Measurements from ENCODE around the gene C1orf116. TPM values are rescaled to one million over a fixed set of nuclear protein-coding genes. Genes with fewer than 3 reads are reported as not detected.

The C1orf116 gene
- polyA plus RNA-seq (ENCODE audit: insufficient read length): 0.08 TPM

DNA sequence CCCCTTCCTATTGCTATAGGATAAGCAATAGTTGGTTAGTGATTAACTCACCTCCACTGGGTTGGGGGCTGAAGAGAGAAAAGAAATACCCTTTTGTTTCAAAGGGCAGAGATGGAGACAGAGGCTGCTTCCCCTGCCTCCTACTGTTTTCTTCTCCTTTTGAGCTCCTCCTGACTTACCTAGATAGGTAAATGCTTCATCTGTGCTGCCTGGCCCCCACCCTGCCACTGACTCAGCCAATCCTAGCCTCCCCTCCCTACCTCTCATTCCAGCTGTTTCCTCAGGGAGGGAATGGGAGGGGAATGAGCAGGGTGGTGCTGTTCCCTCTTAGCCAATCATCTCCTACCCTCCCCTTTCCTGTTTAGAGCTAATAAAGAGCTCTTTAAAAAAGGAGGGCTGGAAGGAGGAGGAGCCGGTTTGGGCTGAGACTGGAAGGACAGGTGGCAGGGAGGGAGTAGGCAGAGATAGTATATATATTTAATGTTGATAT lies at the start of gene C1orf116:
Gene C1orf116, minus strand, starts transcription at position 229 of the 490 bp plus-strand sequence. CDS start 5,158 bp downstream, outside the sequence.
- no peak for DNase-seq (ENCODE audit: low read depth)

GRCh38 chr1:207081806-207082205 lies 49.2 kb upstream of the C1orf116 start:
- DNase-seq (ENCODE audit: low read depth): no peak

DNA sequence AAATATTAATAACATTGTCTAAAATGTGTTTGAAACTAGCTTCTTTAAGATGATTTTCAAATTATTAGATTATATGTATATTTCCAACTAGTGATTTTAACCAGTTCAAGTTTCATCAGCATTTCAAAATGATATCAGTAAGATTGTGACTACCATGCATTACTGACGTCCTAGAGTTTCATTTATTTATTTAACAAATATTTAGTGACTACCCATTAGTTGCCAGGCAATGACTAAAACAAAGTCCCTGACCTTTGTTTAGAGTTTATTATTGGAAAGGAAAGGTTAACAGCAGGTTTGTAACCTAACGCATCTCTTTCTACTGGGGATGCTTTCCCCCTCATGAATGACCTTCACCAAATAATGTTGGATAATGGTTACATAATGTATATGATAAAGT lies 48.5 kb upstream of the C1orf116 start:
- DNase-seq (ENCODE audit: low read depth): no peak

GRCh38 chr1:207079706-207080241 lies 47.2 kb upstream of the C1orf116 start:
- no peak for DNase-seq (ENCODE audit: low read depth)

DNA sequence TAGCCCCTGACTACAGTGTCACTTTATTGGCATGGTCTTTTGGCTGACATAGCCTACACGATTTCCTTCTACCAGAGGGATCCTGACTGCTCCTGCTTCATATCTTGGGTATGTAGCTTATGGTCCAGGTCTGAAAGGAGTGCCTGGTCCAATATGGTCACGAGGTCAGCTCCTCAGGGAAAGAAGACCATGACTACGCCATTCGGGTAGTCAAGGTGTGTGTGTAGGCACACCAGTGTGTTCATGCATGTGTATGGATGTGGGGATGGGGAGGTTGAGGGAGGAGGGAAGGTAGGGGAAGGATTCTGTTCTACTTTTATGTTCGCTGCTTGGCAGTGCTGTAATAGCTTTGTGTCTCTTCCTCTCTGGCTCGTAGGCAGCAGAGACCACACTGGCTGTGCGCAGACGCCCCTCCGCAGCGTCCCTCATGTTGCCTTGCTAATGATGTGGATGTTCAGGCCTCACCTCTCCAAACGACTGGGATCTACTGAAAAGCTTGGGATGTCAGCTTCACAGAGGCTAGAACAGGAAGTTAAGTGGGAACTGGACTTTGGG lies 46.1 kb upstream of the C1orf116 start:
- no peak for DNase-seq (ENCODE audit: low read depth)

DNA sequence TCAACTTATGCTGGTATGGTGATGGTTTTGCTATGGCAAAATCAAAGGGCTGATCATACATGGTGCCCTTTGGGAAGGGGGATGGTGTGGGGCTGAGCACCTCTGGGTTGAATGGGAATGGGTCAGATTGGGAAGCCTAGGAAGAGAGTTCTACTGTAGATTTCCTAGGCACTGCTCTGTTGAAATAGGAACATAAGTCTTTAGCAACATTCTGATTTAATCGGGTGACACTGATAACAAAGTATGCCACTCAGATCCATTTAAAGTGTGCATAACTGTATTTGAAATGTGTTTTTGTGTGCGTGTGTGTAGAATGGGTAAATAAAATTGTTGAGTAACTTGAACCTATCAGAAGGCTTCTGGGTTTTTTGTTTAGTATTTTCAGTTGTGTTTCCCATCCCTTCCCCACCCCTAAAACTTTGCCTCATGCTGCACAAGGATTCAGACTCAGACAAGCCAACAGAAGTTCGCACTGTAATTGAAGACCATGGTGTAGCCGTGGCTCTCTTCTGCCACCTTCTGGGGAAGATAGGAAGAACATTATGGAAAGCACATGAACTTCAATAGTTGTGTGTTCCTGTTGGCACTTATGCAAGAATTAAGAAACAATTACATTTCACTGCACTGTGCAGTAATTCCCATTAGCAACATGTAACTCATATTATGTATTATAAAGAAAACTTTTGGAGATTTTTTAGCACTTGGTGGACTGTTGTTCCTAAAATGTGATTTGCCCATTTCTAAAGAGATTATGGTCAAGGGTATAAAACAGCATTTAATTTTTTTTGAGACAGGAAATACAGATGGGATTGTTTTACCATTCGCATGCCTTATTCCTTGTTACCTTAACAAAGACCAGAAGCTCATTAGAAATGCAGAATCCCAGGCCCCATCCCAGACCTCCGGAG lies 45.2 kb upstream of the C1orf116 start:
- DNase-seq (ENCODE audit: low read depth): peak; percentile 57

- no peak for DNase-seq (ENCODE audit: low read depth)
Observed at GRCh38 chr1:207077012-207077411, 44.5 kb upstream of the C1orf116 start.

DNA sequence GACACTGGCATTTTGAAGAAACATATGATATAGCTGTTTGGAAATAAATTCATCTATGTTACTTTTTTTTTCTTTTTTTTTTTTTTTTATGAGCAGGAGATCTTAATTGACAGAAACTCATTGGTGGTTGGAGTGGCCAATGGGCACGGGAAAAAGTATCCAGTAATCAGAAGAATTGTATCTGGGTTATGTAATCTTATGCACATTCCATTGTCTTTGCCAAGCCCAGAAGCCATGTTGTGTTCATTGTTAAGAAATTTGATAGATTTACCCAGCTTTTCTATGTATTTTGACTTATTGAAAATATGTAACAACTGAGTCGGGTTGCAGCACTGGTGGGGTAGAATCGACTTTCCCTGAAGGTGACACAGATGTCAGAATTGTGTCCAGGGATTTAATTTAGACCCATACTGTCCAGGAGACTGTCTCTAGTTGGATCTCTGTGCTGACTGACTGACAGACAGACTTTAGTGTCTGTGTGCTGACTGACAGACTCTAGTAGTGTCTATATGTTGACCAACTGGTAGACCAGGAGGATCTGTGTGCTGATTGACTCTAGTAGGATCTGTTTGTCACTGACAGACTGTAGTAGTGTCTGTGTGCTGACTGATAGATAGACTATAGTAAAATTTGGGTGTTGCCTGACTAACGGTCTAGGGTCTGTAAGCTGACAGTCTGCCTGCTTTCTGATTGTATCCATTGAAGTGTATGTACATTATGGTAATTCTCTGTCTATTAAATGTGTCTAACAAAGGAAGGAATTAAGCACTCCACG lies 43.8 kb upstream of the C1orf116 start:
- DNase-seq (ENCODE audit: low read depth): no peak

GRCh38 chr1:207073906-207074820 lies 41.6 kb upstream of the C1orf116 start:
- DNase-seq (ENCODE audit: low read depth): no peak

GRCh38 chr1:207072233-207072632 lies 39.7 kb upstream of the C1orf116 start:
- DNase-seq (ENCODE audit: low read depth): no peak

GRCh38 chr1:207071426-207071825 lies 38.9 kb upstream of the C1orf116 start:
- no peak for DNase-seq (ENCODE audit: low read depth)

DNA sequence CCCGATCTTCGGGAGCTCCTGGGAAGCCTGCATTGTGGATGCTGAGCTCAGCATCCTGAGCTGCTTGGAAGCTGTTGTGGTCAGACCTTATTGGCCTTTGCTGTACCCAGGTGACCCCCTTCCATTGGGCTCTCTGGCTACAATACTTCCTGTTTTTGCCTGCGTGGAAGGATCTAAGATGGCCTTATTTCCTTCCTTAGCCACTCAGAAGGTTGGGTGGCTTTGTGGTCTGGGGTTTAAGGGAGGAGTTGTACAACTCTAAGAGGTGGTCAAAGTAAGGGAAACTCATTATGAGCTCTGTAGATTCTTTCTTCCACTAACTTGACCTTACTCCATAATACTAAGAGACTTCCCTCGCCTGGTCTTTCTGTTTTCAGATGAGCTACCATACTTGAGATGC lies 38.3 kb upstream of the C1orf116 start:
- no peak for DNase-seq (ENCODE audit: low read depth)

DNA sequence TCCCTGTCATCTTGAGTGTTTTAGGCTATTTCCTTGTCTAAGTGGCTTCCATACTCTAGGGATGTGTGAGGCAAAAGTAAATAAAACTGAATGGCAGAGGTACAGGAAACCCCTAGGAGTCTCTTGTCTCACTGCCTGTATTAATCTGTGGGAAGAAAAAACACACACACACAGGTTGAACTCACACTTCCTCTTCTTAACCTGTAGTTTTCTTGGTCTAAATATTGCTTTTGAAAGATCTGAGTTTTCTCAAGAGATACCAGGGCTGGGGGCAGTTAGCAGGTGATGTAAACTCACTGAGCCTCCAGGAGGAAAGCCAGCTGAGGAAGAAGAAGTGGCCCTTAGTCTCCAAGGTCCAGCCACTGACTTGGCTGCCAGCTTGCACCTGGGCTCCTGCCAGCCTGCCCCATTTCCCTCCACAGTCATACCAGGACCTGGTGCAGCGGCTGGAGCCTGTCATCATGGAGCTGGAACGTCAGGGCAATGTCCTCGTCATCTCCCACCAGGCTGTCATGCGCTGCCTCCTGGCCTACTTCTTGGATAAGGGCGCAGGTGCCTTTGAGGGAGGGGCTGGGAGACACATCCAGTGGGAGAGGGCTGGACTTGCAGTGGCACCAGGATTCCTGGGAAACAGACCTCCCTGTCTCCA lies 37.4 kb upstream of the C1orf116 start:
- no peak for DNase-seq (ENCODE audit: low read depth)

DNA sequence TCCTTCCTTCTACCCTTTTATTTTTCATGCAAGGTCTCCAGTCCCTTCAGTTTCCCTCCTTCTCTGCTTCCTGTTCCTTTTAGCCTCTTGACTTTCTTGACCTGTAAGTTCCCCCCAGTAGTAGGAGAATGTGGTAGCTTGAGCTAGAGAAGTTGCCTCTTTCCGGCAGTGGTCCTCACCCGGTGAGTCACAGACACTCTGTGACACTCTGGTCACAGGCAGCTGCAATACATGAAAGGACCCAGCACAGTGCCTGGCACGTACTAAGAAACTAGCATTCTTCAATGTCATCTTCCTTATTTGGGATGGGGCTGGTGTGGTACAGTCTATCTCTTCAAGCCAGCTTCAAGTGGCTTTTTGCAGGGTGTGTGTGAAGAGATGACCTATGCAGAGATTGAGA lies 36.5 kb upstream of the C1orf116 start:
- no peak for DNase-seq (ENCODE audit: low read depth)

GRCh38 chr1:207067665-207068064 lies 35.1 kb upstream of the C1orf116 start:
- DNase-seq (ENCODE audit: low read depth): no peak

DNA sequence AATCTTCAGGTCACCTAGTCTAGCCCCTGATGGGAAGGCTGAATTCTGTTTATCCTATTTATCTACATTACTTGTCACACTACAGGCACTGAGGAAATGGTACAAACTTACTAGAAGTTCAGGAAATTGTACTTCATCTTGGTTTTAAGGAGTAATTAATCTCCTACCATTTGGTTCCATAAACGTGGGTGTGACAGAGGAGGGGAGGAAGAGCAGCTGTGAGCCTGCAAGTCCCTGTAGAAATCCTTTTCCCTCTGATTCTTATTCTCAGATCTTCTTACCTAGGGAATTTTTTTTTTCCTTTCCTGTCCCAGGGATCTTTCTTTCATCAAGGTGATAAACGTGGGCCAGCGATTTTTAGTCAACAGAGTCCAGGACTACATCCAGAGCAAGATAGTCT lies 34.6 kb upstream of the C1orf116 start:
- DNase-seq (ENCODE audit: low read depth): no peak

GRCh38 chr1:207064561-207064960 lies 32.0 kb upstream of the C1orf116 start:
- no peak for DNase-seq (ENCODE audit: low read depth)

DNA sequence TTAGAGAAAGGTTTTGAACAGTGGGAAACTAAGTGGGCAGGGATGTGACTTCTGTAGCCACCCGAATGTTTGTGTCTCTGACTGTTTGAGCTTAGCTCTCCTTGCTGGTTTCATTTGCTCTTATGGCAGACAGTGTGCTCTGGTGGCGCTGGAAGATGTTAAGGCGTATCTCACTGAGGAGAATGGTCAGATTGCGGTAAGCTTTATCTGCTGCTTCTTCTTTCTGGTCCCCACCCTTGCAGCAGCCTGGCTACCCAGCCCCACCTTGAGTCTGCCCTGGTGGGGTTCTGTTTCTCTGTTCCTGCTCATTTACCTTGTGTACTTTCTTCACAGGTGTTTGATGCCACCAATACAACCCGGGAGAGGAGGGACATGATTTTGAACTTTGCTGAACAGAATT lies 30.5 kb upstream of the C1orf116 start:
- no peak for DNase-seq (ENCODE audit: low read depth)

DNA sequence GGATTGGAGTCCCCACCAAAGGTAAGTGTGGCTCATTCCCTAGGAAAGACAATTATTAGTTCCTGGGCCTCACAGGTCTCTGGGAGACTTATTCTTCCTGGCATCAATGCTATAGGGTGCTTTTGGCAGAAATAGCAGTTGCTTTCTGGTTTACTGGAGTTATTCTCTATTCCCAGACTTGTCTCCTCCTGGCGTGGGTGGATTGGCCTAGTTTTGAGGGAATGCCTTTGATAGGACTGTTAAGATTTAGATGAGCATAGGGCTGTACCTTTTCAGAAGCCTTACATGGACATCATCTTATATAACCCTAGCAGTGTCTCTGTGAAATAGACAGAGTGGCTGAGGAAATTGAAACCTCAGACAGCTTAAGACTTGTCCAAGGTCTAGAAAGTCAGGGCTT lies 29.5 kb upstream of the C1orf116 start:
- no peak for DNase-seq (ENCODE audit: low read depth)

DNA sequence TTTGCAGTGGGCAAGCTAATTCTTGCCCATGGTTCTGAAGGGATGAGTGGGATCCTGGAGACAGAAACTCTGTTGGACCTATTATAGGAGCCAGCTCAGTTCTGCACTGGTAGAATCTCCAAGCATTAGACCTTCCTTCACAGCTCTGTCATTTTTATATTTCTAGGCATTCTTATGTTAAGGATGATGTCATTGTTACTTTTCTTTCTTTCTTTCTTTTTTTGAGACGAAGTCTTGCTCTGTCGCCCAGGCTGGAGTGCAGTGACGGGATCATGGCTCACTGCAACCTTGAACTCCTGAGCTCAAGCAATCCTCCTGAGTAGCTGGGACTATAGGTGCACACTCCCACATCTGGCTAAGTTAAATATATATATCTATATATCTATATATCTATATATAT lies 28.0 kb upstream of the C1orf116 start:
- no peak for DNase-seq (ENCODE audit: low read depth)
